A549 (cell line): ENCODE measurements around the gene CEL. TPM values are rescaled to one million over a fixed set of nuclear protein-coding genes. Genes with fewer than 3 reads are reported as not detected.
"Not testable (repeated sequence)": the region's sequence is repeated elsewhere in the genome, so short reads cannot be mapped to it uniquely, and the experiment has no call there.

ENCODE experiments used
- ATAC-seq, 2 experiments: fragments of 200-7000 bp in 1 of 2; fragments of >200 bp in 1 of 2; cut with Nextera tagmentation in 1 of 2; cut with Tn5 transposase in 1 of 2; 3 replicates each; pipeline versions ENCODE4 v1.8.0 to v1.9.1; 2018 to 2020; ENCODE audit warnings: mild to moderate bottlenecking in 1 of 2, moderate library complexity in 1 of 2
- CTCF ChIA-PET: fragments of 300-600 bp; sonication (Branson Sonifier 250); formaldehyde crosslinking; extraction: SDS; loops from one replicate; lab custom pipeline; 2021; ENCODE audit warnings: antibody characterized with exemption, inconsistent platforms; lab: Yijun Ruan, JAX
- POLR2A ChIA-PET: fragments of 350-600 bp; formaldehyde crosslinking; extraction: SDS; loops from one replicate; lab custom pipeline; 2021; ENCODE audit warnings: antibody characterized with exemption, inconsistent platforms; lab: Yijun Ruan, JAX
- DNase-seq, 2 experiments: peaks; one replicate each; pipeline versions ENCODE4 v3.0.0 to v3.0.0-alpha.2; 2011 to 2016; ENCODE audit warnings: low read depth in 1 of 2, low spot score in 1 of 2
- FAIRE-seq: peaks from 2 replicates; lab custom pipeline; 2011; peaks lifted over from hg19 to GRCh38; lab: Jason Lieb, UNC
- H3K27ac ChIP-seq, 2 experiments: fragments of >200 bp; sonication (Bioruptor Twin); formaldehyde crosslinking; 3 replicates each; pipeline ENCODE4 v1.5.1; 2016 to 2017
- H3K4me1 ChIP-seq: fragments of >200 bp; sonication (Bioruptor Twin); formaldehyde crosslinking; 3 replicates; pipeline ENCODE4 v1.6.1; 2016
- H3K4me2 ChIP-seq: fragments of >200 bp; sonication (Bioruptor Twin); formaldehyde crosslinking; 3 replicates; pipeline ENCODE4 v1.6.1; 2016
- H3K4me3 ChIP-seq: fragments of >200 bp; sonication (Bioruptor Twin); formaldehyde crosslinking; 3 replicates; pipeline ENCODE4 v1.5.1; 2016
- H3K9me3 ChIP-seq: fragments of >200 bp; sonication (Bioruptor Twin); formaldehyde crosslinking; 3 replicates; pipeline ENCODE4 v1.6.1; 2016
- ATOH8 ChIP-seq: fragments of 250-450 bp; sonication (Bioruptor Pico); IDR thresholded peaks from 2 replicates; pipeline ENCODE4 v1.5.0; 2020; ENCODE audit warnings: low read depth, mild to moderate bottlenecking, moderate library complexity
- CBX2 ChIP-seq: fragments of 200-600 bp; sonication (generic); IDR thresholded peaks from 2 replicates; pipeline ENCODE4 v1.6.1; 2016; ENCODE audit warnings: low read depth, mild to moderate bottlenecking, borderline replicate concordance
- CTCF ChIP-seq: fragments of >200 bp; sonication (Bioruptor Twin); formaldehyde crosslinking; IDR thresholded peaks from 3 replicates; pipeline ENCODE4 v1.5.1; 2016
- E2F6 ChIP-seq: IDR thresholded peaks from 2 replicates; pipeline ENCODE4 v1.6.1; 2012; ENCODE audit warnings: low read depth, borderline replicate concordance
- EHMT2 ChIP-seq: fragments of 200-600 bp; sonication (generic); IDR thresholded peaks from 2 replicates; pipeline ENCODE4 v1.6.1; 2016; ENCODE audit warnings: antibody characterized with exemption, low read depth, mild to moderate bottlenecking, moderate library complexity
- HES2 ChIP-seq: fragments of >200 bp; sonication (Bioruptor Twin); formaldehyde crosslinking; IDR thresholded peaks from 2 replicates; pipeline ENCODE4 v1.6.1; 2016
- HMGXB4 ChIP-seq: fragments of 250-450 bp; sonication (Bioruptor Pico); IDR thresholded peaks from 2 replicates; pipeline ENCODE4 v1.5.0; 2021; ENCODE audit warnings: mild to moderate bottlenecking, moderate library complexity, borderline replicate concordance
- MAFK ChIP-seq: fragments of 450-650 bp; IDR thresholded peaks from 2 replicates; pipeline ENCODE4 v1.6.1; 2014; ENCODE audit not compliant: partially characterized antibody
- MYC ChIP-seq: IDR thresholded peaks from 2 replicates; pipeline ENCODE4 v1.6.1; 2012; ENCODE audit warnings: mild to moderate bottlenecking, inconsistent platforms, low read length, improper control_type of control experiment, borderline replicate concordance
- PHF8 ChIP-seq: fragments of 200-600 bp; sonication (generic); IDR thresholded peaks from 2 replicates; pipeline ENCODE4 v1.6.1; 2016; ENCODE audit warnings: low read depth, mild to moderate bottlenecking, antibody characterized with exemption, moderate library complexity, borderline replicate concordance
- WGBS: methylation state at CpG from one replicate; pipeline ENCODE4 v1.1.6; 2017; ENCODE audit errors: missing lambda C conversion rate; 5-methylcytosine and 5-hydroxymethylcytosine counted together
- polyA plus RNA-seq, 4 experiments: library from polyadenylated mRNA; depleted of rRNA in 3 of 4; stranded (reverse); fragments of >200 nt; fragmentation: RNase III in 1 of 4; extraction: RNeasy Plus Mini Kit Qiagen cat#74134 plus additional on column Dnase treatment in 1 of 4; gene quantifications; 2 replicates in 3 of 4; 3 replicates in 1 of 4; pipeline ENCODE4 v1.2.3, GENCODE V29; 2011 to 2017
- TF ChIP-seq, protein P1 (sequence below): fragments of 200-600 bp; sonication (generic); IDR thresholded peaks from 2 replicates; pipeline ENCODE4 v1.6.1; 2016; ENCODE audit warnings: antibody characterized with exemption, mild to moderate bottlenecking, moderate library complexity

Gene CEL
- polyA plus RNA-seq, 2 of the 4 experiments (the other 2 are of a cell fraction), result 0.23 to 0.68 TPM

DNA sequence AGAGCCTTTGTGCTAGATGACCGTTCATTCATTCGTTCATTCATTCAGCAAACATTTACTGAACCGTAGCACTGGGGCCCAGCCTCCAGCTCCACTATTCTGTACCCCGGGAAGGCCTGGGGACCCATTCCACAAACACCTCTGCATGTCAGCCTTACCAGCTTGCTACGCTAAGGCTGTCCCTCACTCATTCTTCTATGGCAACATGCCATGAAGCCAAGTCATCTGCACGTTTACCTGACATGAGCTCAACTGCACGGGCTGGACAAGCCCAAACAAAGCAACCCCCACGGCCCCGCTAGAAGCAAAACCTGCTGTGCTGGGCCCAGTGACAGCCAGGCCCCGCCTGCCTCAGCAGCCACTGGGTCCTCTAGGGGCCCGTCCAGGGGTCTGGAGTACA lies 6.0 kb downstream of the CEL start:
- Histone ChIP-seq H3K27ac (no peak overlapping the region), H3K4me1 (no peaks in the 10 kb centered on the region), H3K9me3 (no peaks in the 10 kb centered on the region), H3K4me2 (no peak overlapping the region), H3K4me3 (no peak overlapping the region)
- WGBS, result 81% methylated on average over 11 of the region's 11 CpGs
- DNase-seq (no peak), ATAC-seq (no peak), FAIRE-seq (no peak)
- ChIA-PET CTCF (interaction anchor here (0.8 to 1.6 kb wide), 7 partner anchors 9 to 81 kb away, joined by 3 to 4 read pairs (median 3); no protein-coding TSS in a partner anchor), POLR2A (no interaction called here)
- TF ChIP-seq HMGXB4 (no peak), PHF8 (no peak), E2F6 (no peak), MYC (no peak), EHMT2 (no peak), MAFK (no peak), HES2 (no peak), ATOH8 (CRISPR knock-in tag) (no peak), CBX2 (no peak), CTCF (no peak)
- TF ChIP-seq, protein P1, sequence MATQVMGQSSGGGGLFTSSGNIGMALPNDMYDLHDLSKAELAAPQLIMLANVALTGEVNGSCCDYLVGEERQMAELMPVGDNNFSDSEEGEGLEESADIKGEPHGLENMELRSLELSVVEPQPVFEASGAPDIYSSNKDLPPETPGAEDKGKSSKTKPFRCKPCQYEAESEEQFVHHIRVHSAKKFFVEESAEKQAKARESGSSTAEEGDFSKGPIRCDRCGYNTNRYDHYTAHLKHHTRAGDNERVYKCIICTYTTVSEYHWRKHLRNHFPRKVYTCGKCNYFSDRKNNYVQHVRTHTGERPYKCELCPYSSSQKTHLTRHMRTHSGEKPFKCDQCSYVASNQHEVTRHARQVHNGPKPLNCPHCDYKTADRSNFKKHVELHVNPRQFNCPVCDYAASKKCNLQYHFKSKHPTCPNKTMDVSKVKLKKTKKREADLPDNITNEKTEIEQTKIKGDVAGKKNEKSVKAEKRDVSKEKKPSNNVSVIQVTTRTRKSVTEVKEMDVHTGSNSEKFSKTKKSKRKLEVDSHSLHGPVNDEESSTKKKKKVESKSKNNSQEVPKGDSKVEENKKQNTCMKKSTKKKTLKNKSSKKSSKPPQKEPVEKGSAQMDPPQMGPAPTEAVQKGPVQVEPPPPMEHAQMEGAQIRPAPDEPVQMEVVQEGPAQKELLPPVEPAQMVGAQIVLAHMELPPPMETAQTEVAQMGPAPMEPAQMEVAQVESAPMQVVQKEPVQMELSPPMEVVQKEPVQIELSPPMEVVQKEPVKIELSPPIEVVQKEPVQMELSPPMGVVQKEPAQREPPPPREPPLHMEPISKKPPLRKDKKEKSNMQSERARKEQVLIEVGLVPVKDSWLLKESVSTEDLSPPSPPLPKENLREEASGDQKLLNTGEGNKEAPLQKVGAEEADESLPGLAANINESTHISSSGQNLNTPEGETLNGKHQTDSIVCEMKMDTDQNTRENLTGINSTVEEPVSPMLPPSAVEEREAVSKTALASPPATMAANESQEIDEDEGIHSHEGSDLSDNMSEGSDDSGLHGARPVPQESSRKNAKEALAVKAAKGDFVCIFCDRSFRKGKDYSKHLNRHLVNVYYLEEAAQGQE, result no peak

DNA sequence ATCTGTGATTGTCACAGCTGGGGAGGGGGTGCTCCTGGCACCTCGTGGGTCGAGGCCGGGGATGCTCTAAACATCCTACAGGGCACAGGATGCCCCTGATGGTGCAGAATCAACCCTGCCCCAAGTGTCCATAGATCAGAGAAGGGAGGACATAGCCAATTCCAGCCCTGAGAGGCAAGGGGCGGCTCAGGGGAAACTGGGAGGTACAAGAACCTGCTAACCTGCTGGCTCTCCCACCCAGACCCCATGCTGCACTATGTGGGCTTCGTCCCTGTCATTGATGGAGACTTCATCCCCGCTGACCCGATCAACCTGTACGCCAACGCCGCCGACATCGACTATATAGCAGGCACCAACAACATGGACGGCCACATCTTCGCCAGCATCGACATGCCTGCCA lies 6.7 kb downstream of the CEL start:
- H3K4me2 ChIP-seq, H3K27ac ChIP-seq, DNase-seq, POLR2A ChIA-PET, H3K4me1 ChIP-seq, H3K9me3 ChIP-seq, ATAC-seq, H3K4me3 ChIP-seq: not testable (repeated sequence)
- CTCF ChIA-PET, result interaction anchor here (1.0 to 1.6 kb wide), 3 partner anchors 34 to 80 kb away, joined by 3 to 4 read pairs (median 3); no protein-coding TSS in a partner anchor
- 80% methylated on average over 4 of the region's 15 CpGs for WGBS
- peak; percentile 28 for FAIRE-seq

DNA sequence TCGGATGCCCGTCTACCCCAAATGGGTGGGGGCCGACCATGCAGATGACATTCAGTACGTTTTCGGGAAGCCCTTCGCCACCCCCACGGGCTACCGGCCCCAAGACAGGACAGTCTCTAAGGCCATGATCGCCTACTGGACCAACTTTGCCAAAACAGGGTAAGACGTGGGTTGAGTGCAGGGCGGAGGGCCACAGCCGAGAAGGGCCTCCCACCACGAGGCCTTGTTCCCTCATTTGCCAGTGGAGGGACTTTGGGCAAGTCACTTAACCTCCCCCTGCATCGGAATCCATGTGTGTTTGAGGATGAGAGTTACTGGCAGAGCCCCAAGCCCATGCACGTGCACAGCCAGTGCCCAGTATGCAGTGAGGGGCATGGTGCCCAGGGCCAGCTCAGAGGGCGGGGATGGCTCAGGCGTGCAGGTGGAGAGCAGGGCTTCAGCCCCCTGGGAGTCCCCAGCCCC lies 8.8 kb downstream of the CEL start:
- H3K4me3 ChIP-seq, H3K9me3 ChIP-seq, POLR2A ChIA-PET, DNase-seq, H3K27ac ChIP-seq, H3K4me2 ChIP-seq, H3K4me1 ChIP-seq, FAIRE-seq: not testable (repeated sequence)
- WGBS, result 90% methylated on average over 14 of the region's 17 CpGs
- CTCF ChIA-PET, result interaction anchor here (1.0 kb wide), 1 partner anchor 74 kb away, joined by 3 read pairs; no protein-coding TSS in a partner anchor
- peak in 1 of 2 experiments; percentile 13; a peak in 2 of 6 replicates for ATAC-seq

- CTCF ChIA-PET, H3K9me3 ChIP-seq, H3K4me2 ChIP-seq, H3K4me1 ChIP-seq, POLR2A ChIA-PET, H3K27ac ChIP-seq, H3K4me3 ChIP-seq, ATAC-seq, FAIRE-seq, DNase-seq: not testable (repeated sequence)
- 82% methylated on average over 8 of the region's 31 CpGs for WGBS
Measured at GRCh38 chr9:133070985-133071384, 9.2 kb downstream of the CEL start.
